Brain microvascular endothelial cell (primary cell): ENCODE data around the gene L3MBTL2.

ENCODE experiments used
- DNase-seq: peaks from one replicate; pipeline ENCODE4 v3.0.0-alpha.2; 2020
- H3K27ac ChIP-seq: fragments of 250-450 bp; sonication (Bioruptor Pico); 2 replicates; pipeline ENCODE4 v1.5.1; 2020; ENCODE audit warnings: mild to moderate bottlenecking, moderate library complexity
- H3K27me3 ChIP-seq: fragments of 250-450 bp; sonication (Bioruptor Pico); replicated peaks from 2 replicates; pipeline ENCODE4 v1.5.1; 2020; ENCODE audit warnings: mild to moderate bottlenecking
- H3K36me3 ChIP-seq: fragments of 250-450 bp; sonication (Bioruptor Pico); replicated peaks from 2 replicates; pipeline ENCODE4 v1.5.1; 2020; ENCODE audit warnings: mild to moderate bottlenecking
- H3K4me3 ChIP-seq: 2 replicates; pipeline ENCODE4 v1.5.1; 2011; ENCODE audit warnings: low read depth, mild to moderate bottlenecking, control low read depth, low read length, moderate library complexity
- CTCF ChIP-seq: IDR thresholded peaks from 2 replicates; pipeline ENCODE4 v1.5.1; 2011; ENCODE audit warnings: low read depth, mild to moderate bottlenecking, moderate library complexity, low read length, control low read depth, inconsistent platforms; ENCODE audit errors: missing control alignments
- in situ Hi-C: cut with HindIII; loops from 2 replicates; pipeline ENCODE4 v1.10.0; 2017; ENCODE audit warnings: low sequenced_read_pairs, low pct_ligation_motif_present

The L3MBTL2 gene

GRCh38 chr22:41261541-41262249 lies 56.6 kb downstream of the L3MBTL2 start:
- no peak for DNase-seq
- peaks cover 83% of the 10 kb centered on the region for H3K36me3 ChIP-seq
- no peak overlapping the region for H3K4me3 ChIP-seq
- H3K27me3 ChIP-seq = no peaks in the 10 kb centered on the region
- in situ Hi-C loops = no loop called here
- TF ChIP-seq CTCF = no peak
- H3K27ac ChIP-seq = no peak overlapping the region

- Histone ChIP-seq H3K27ac (no peak overlapping the region), H3K36me3 (peaks cover 86% of the 10 kb centered on the region), H3K27me3 (no peaks in the 10 kb centered on the region), H3K4me3 (no peak overlapping the region)
- TF ChIP-seq CTCF = no peak
- DNase-seq = no peak
- in situ Hi-C loops = no loop called here
These were observed 57.2 kb downstream of the L3MBTL2 start for GRCh38 chr22:41262250-41262765.

- TF ChIP-seq CTCF = no peak
- Histone ChIP-seq H3K36me3 (peaks cover 89% of the 10 kb centered on the region), H3K4me3 (no peak overlapping the region), H3K27me3 (no peaks in the 10 kb centered on the region), H3K27ac (no peak overlapping the region)
- in situ Hi-C loops = no loop called here
- no peak for DNase-seq
These were observed 58.6 kb downstream of the L3MBTL2 start for GRCh38 chr22:41263704-41264103.

- H3K36me3 ChIP-seq = peaks cover 90% of the 10 kb centered on the region
- H3K4me3 ChIP-seq = no peak overlapping the region
- no peak for TF ChIP-seq CTCF
- no peaks in the 10 kb centered on the region for H3K27me3 ChIP-seq
- in situ Hi-C loops = no loop called here
- no peak for DNase-seq
- H3K27ac ChIP-seq = no peak overlapping the region
These were observed 59.4 kb downstream of the L3MBTL2 start for GRCh38 chr22:41264408-41264941.

- Histone ChIP-seq H3K27ac (no peak overlapping the region), H3K27me3 (no peaks in the 10 kb centered on the region), H3K4me3 (no peak overlapping the region), H3K36me3 (peaks cover 84% of the 10 kb centered on the region)
- DNase-seq = no peak
- no peak for TF ChIP-seq CTCF
- in situ Hi-C loops = no loop called here
These were observed 62.8 kb downstream of the L3MBTL2 start for GRCh38 chr22:41267958-41268357.
